GM06990 (cell line): ENCODE measurements around the gene ADGRG2.

Experiments used
- DNase-seq: peaks from one replicate; pipeline ENCODE4 v3.0.0-alpha.2; 2011; ENCODE audit not compliant: insufficient read length; ENCODE audit errors: extremely low read depth
- H3K27me3 ChIP-seq: replicated peaks from 2 replicates; pipeline ENCODE4 v1.6.0; 2011; ENCODE audit warnings: low read length; ENCODE audit not compliant: control insufficient read depth, insufficient read depth
- H3K36me3 ChIP-seq: 2 replicates; pipeline ENCODE4 v1.5.1; 2011; ENCODE audit warnings: low read length; ENCODE audit not compliant: control insufficient read depth, insufficient read depth
- H3K4me3 ChIP-seq: replicated peaks from 2 replicates; pipeline ENCODE4 v1.5.1; 2011; ENCODE audit warnings: low read depth, mild to moderate bottlenecking, control low read depth, low read length
- TF ChIP-seq, protein P1 (sequence below): IDR thresholded peaks from 2 replicates; pipeline ENCODE4 v1.5.1; 2011; ENCODE audit warnings: low read length, control low read depth, mild to moderate bottlenecking, inconsistent platforms; ENCODE audit not compliant: insufficient read depth, poor library complexity, severe bottlenecking

ADGRG2 gene

DNA sequence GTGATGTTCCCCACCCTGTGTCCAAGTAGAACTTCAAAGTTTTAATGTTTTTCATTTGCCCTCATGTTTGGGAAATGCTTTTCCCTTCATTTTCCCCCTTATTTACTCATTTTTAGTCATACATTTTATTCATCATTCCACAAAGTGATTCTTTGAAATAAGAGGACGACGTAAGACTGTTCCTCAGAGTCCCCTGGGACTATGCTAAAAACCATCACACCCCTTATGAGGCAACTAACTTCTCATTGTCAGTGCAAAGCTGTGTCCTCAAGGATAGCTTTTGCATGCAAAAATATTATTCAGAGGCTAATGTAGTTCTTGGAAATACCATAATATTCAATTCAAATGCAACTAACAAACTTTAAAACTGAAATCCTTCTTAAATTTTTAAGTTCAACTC, 14.8 kb upstream of the ADGRG2 start:
- no peak for DNase-seq

DNA sequence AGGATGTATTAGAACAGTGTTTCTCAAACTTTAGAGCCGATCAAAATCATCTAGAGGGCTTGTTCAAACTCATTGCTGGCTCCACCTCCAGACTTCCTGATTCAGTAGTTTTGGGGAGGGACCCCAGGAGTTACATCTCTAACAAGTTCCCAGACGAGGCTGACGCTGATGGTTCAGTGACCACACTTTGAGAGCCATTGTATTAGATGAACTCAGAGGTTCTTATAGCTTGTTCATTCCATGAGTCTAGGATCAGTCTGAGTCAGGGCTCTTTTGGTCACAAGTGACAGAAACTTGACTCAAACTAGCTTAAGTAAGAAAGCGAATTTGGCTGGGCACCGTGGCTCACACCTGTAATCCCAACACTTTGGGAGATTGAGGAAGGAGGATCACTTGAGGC, 11.5 kb upstream of the ADGRG2 start:
- TF ChIP-seq, protein P1, sequence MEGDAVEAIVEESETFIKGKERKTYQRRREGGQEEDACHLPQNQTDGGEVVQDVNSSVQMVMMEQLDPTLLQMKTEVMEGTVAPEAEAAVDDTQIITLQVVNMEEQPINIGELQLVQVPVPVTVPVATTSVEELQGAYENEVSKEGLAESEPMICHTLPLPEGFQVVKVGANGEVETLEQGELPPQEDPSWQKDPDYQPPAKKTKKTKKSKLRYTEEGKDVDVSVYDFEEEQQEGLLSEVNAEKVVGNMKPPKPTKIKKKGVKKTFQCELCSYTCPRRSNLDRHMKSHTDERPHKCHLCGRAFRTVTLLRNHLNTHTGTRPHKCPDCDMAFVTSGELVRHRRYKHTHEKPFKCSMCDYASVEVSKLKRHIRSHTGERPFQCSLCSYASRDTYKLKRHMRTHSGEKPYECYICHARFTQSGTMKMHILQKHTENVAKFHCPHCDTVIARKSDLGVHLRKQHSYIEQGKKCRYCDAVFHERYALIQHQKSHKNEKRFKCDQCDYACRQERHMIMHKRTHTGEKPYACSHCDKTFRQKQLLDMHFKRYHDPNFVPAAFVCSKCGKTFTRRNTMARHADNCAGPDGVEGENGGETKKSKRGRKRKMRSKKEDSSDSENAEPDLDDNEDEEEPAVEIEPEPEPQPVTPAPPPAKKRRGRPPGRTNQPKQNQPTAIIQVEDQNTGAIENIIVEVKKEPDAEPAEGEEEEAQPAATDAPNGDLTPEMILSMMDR = no peak
- Histone ChIP-seq H3K27me3 (no peaks in the 10 kb centered on the region), H3K4me3 (no peak overlapping the region), H3K36me3 (no peaks in the 10 kb centered on the region)
- DNase-seq = no peak

More for the DNA sequence above, 14.8 kb upstream of the ADGRG2 start:
- Histone ChIP-seq H3K27me3 (no peaks in the 10 kb centered on the region), H3K36me3 (no peaks in the 10 kb centered on the region), H3K4me3 (no peak overlapping the region)
- TF ChIP-seq, protein P1 = no peak

DNA sequence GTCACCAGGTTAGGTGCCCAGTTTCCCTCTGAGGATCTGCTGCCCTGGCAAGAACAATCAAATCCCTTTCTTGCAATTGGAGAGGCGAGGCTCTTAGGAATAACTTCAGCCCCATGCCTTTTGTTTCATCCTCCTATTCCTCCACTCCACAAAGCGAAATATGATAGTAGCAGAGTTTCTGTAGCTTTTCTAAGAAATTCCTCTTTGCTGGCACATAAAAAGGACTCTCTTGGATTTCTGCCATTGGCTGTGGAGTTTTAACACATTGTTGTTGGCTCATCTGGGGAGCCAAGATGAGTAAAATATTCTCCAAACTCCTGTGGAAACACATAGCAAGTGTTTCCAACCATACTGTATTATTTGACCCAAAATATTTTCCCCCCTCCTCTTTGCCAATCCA, 11.0 kb upstream of the ADGRG2 start:
- TF ChIP-seq, protein P1 = no peak
- no peaks in the 10 kb centered on the region for H3K36me3 ChIP-seq
- no peak overlapping the region for H3K4me3 ChIP-seq
- H3K27me3 ChIP-seq = no peaks in the 10 kb centered on the region
- no peak for DNase-seq

DNA sequence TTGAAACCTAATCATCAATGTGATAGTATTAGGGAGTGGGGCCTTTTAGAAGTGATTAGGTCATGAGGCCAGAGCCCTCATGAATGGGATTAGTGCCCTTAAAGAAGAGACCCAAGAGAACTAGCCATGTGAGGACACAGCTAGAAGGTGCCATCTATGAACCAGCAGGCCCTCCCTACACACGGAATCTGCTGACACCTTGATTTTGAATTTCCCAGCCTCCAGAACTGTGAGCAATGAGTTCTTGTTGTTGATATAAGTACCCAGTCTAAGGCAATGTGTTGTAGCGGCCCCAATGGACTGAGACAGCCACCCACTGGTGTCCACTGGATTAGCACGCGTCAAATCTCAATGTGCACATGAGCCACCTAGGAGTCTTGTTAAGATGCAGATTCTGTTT, 8.4 kb upstream of the ADGRG2 start:
- no peaks in the 10 kb centered on the region for H3K27me3 ChIP-seq
- no peak for DNase-seq
- no peak overlapping the region for H3K4me3 ChIP-seq
- TF ChIP-seq, protein P1 = no peak
- H3K36me3 ChIP-seq = no peaks in the 10 kb centered on the region

DNA sequence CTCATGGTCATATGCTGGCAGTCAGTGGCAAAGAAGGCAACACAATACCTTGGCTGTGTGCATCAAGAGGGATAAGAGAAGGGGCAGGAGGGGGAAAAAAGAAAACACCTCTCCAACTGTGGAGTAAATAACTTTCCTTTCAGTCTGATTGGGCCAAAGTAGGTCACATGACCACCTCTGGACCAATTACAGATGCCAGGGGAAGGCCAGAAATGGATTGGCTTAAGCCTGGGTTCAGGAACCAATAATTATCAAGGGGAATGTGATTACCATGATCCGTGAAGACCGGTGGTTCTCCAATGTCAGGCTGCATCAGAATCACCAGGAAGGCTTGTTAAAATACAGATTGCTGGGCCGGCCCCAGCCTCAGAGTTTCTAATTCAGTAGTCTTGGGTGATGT, 7.4 kb upstream of the ADGRG2 start:
- H3K4me3 ChIP-seq = no peak overlapping the region
- H3K36me3 ChIP-seq = no peaks in the 10 kb centered on the region
- no peak for DNase-seq
- TF ChIP-seq, protein P1 = no peak
- no peaks in the 10 kb centered on the region for H3K27me3 ChIP-seq

DNA sequence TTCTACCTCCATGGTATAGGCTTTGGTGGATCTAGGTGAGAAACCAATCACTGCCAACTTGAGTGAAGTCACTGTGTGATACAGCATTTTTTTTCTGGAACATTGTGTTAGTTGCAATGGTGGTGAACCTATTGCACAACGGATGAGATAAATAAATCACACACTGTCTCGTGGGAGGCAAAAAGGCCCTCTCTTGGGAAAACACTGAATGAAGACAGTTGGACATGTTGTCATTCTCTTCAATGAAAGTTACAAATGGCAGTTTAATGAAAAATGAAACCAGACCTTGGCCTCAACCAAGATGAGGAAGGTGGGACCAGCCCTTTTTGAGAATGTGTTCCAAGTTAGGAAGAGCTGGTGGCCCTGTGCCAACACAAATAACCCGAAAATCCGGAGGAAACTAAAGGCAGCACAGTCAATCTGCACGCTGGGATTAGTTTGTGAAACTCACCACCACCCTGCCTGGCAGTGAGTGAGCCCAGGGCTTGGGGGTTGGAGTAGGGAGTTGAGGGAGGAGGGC, 5.4 kb upstream of the ADGRG2 start:
- Histone ChIP-seq H3K27me3 (no peaks in the 10 kb centered on the region), H3K4me3 (no peak overlapping the region), H3K36me3 (no peaks in the 10 kb centered on the region)
- TF ChIP-seq, protein P1 = no peak
- no peak for DNase-seq
